ENCODE measurements around the gene MTX1. TPM values are rescaled to one million over a fixed set of nuclear protein-coding genes. Genes with fewer than 3 reads are reported as not detected.
"Not testable (repeated sequence)": the region's sequence is repeated elsewhere in the genome, so short reads cannot be mapped to it uniquely, and the experiment has no call there.

MTX1 gene
- total RNA-seq, 1 donor from 2014 or later: 40.9 TPM

GRCh38 chr1:155228096-155228427 lies 19.6 kb downstream of the MTX1 start:
- intact Hi-C loops (cut with micrococcal nuclease): no loop called here

DNA sequence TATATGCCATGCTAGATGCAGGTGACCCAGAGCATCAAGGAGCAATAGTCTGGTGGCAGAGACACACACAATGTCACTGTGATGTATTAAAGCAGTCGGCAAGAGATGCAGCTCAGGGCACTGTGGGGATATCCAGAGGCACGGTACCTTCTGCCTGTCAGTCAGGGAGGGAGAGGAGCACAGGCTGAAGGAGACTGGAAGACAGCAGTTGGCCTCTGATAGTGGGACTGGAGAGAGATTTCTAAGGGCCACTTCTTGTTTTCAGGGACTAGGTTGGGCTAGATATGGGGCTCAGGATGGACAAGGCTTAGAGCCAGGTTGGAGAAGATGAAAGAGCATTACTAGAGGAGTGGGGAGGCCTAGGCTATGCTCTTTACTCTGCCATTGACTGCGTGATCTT lies 22.8 kb downstream of the MTX1 start:
- intact Hi-C loops (cut with micrococcal nuclease): not testable (repeated sequence)

- intact Hi-C loops (cut with micrococcal nuclease): not testable (repeated sequence)
Observed at GRCh38 chr1:155232001-155232978, 23.8 kb downstream of the MTX1 start.

DNA sequence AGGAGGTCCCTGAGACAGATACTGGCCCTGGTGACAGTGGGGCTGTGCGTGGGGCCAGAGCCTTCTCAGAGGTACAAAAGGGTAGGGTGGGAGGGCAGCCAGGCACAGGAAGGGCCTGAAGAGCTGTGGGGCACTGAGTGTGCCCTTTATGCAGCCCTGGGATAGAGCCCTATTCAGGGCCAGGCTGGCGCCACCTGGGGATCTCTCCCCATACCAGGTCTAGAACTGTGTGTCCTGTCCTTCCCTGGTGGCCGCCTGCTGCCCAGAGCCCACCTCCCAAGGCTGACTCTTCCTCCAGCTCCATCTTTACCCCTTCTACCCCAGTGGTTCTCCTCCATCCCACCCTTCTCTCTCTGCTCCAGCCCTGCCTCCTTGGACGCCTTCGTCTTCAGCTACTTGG lies 25.0 kb downstream of the MTX1 start:
- intact Hi-C loops (cut with micrococcal nuclease): not testable (repeated sequence)

GRCh38 chr1:155235375-155235774 lies 26.9 kb downstream of the MTX1 start:
- intact Hi-C loops (cut with micrococcal nuclease): not testable (repeated sequence)

DNA sequence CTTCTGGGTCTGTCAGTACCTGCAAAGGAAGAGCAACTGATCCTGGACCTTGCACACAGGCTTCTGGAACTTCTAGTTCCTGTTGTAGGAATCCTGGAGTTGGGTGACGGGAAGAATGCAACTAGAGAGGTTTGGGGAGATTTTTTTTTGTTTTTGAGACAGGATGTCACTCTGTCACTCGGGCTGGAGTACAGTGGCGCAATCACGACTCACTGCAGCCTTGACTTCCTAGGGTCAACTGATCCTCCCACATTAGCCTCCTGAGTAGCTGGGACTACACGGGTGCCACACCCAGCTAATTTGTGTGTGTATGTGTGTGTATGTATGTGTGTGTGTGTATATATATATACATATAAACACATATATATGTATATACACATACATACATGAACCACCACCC lies 28.0 kb downstream of the MTX1 start:
- intact Hi-C loops (cut with micrococcal nuclease): no loop called here

GRCh38 chr1:155241069-155241679 lies 32.7 kb downstream of the MTX1 start:
- intact Hi-C loops (cut with micrococcal nuclease): no loop called here

- intact Hi-C loops (cut with micrococcal nuclease): no loop called here
Observed at GRCh38 chr1:155241841-155242264, 33.4 kb downstream of the MTX1 start.

- intact Hi-C loops (cut with micrococcal nuclease): no loop called here
Observed at GRCh38 chr1:155242805-155243358, 34.4 kb downstream of the MTX1 start.

DNA sequence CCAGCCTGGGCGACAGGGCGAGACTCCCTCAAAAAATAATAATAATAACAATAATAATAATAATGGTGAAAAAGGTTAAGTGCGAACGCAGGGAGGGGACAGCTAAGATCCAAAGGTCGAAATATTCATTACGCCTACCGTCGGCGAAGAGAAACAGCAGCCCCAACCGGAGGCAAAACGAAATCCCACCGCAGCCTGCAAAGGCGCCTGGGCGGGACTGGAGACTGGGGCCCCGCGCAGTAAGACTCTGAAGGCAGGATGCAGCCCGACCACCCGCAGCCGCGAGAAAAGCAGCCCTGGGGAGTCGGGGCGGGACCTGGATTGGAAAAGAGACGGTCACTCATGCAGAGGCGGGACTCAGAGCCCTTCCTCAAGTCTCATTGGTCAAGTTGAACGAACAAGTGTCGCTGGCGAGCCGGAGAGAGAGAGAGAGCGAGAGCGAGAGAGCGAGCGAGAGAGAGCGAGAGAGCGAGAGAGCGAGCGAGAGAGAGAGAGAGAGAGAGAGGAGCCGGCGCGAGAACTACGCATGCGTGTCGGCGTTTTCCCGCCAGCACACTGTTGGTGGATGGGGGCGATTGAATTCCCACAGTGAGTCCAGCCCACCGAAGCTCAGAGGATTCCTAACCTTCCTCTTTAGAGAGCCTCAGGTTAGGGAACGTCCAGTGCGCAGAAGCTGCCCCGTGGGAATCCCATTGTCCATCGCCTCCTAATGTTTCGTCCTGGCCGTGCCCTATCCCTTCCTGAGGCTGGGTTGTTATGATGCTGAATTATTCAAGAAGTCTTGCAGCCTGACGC lies 36.1 kb downstream of the MTX1 start:
- intact Hi-C loops (cut with micrococcal nuclease): loop anchor here (1.0 to 2.0 kb wide), 4 partner anchors 18 to 68 kb away; partner anchors contain the start of genes CLK2 and MTX1

GRCh38 chr1:155245163-155245524 lies 36.6 kb downstream of the MTX1 start:
- intact Hi-C loops (cut with micrococcal nuclease): loop anchor here (2.0 kb wide), 1 partner anchor 36 kb away; the partner anchor contains the start of gene MTX1

DNA sequence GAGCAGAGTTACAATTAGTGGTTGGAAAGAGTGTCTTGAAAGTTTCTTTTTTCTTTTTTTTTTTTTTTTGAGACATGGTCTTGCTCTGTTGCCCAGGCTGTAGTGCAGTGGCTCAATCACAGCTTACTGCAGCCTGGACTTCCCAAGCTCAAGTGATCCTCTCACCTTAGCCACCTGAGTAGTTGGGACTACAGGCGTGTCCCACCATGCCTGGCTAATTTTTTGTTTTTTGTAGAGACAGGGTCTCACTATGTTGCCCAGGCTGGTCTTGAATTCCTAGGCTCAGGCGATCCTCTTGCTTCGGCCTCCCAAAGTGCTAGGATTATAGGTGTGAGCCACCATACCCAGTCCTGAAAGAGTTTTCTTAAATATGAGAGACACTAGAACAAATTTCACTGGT lies 38.3 kb downstream of the MTX1 start:
- intact Hi-C loops (cut with micrococcal nuclease): not testable (repeated sequence)

DNA sequence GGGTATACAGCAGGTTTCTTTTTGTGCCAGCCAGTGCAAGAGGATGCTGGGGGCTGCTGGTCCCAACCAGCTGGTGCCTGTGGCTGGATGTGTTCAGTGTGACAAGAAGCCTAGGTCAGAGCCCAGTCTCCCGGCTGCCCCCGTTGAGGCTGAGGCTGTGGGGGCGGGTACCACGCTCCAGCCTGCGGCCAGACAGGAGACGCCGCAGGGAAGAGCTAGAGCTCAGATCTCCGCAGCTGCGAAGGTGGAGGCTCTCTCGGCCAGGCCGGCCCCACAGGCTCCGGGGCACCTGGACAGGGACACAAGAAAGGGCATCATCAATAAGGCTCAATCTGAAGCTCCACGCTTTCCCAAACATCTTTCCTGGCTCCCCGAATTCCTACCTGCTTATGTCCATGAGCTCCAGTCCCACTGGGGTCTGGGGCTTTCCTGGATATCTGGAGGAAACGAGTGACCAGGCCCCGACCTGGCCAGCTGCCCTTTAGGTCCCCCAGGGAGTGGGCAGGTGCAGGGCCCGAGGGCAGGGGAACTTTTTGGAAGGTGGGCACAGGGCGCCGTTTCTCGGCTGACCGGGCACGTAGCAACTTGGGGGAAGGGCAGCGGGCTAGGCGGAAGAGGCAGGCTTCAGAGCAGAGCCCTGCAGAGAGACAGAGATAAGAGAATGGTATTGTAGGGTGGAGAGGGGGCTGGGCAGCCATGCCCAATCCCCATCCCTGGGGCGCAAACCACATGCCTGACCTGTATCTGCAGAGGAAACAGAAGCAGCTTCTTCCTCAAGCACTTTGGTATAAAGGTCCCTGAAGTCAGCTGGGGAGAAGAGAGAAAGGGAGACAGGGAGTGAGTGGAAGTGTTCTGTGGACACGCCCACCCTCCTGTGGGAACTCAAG lies 39.4 kb downstream of the MTX1 start:
- intact Hi-C loops (cut with micrococcal nuclease): no loop called here

GRCh38 chr1:155250246-155250632 lies 41.7 kb downstream of the MTX1 start:
- intact Hi-C loops (cut with micrococcal nuclease): loop anchor here (1.0 kb wide), 4 partner anchors 12 to 342 kb away; partner anchors contain the start of genes FDPS and SCAMP3

- intact Hi-C loops (cut with micrococcal nuclease): loop anchor here (1.0 kb wide), 4 partner anchors 11 to 341 kb away; partner anchors contain the start of genes FDPS and SCAMP3
Observed at GRCh38 chr1:155250633-155251449, 42.3 kb downstream of the MTX1 start.

GRCh38 chr1:155251566-155251965 lies 43.1 kb downstream of the MTX1 start:
- intact Hi-C loops (cut with micrococcal nuclease): no loop called here

GRCh38 chr1:155253208-155253607 lies 44.7 kb downstream of the MTX1 start:
- intact Hi-C loops (cut with micrococcal nuclease): no loop called here

DNA sequence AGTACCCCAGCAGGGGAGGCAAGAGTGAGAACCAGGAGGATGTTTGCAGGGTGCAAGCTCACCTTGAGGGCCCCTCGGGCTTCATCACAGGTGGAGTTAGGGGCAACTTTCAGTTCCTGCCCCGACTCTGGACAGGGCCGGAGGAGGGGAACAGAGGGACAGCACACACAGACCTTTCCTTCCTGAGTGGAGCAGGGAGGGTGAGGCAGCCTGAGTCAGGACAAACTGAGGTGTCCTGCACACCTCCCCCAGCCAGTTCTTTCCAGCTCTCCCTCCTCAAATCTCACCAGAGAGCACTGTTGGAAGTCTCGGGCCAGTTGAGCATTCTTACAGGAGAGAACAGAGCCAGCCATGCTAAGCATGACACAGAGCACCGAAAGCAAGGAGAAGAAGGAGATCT lies 45.3 kb downstream of the MTX1 start:
- intact Hi-C loops (cut with micrococcal nuclease): loop anchor here (2.0 kb wide), 1 partner anchor 19 kb away; the partner anchor contains the start of gene CLK2

DNA sequence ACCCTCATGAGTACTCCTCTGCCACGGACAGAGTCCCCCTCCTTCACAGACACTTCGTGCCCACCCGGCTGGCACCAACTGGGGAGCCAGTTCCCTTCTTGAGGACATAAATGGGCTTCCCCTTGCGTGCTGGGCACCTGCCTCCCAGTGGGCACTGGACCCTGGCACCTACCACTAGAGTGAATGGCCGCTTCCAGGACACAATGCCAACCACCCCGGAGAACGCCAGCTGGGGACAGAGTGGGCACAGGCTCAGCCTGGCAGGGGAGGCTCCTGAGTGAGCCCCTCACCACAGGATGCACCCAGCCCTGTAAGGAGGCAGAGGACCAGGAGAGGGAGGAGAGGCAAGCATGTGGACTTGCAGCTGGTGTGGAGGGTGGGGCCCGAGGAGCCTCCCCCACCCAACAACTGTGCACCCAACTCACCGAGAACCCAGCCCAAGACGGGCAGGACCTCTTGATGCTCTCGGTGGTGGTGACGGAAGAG lies 45.8 kb downstream of the MTX1 start:
- intact Hi-C loops (cut with micrococcal nuclease): loop anchor here (2.0 kb wide), 1 partner anchor 19 kb away; the partner anchor contains the start of gene CLK2
